Left kidney (tissue), 2 donors: ENCODE data around the gene PTPRCAP. TPM values are rescaled to one million over a fixed set of nuclear protein-coding genes. Genes with fewer than 3 reads are reported as not detected.

Experiments used
- DNase-seq: peaks from one replicate; pipeline ENCODE4 v3.0.0-alpha.2; 2013
- polyA plus RNA-seq: library from polyadenylated mRNA; unstranded; fragments of 120-200 nt; gene quantifications from one replicate; pipeline ENCODE4 v1.2.1, GENCODE V29; 2013; ENCODE audit not compliant: insufficient read length

PTPRCAP gene
- polyA plus RNA-seq, 1 donor: 2.6 TPM

GRCh38 chr11:67396587-67397389 lies 40.7 kb downstream of the PTPRCAP start:
- DNase-seq: no peak

DNA sequence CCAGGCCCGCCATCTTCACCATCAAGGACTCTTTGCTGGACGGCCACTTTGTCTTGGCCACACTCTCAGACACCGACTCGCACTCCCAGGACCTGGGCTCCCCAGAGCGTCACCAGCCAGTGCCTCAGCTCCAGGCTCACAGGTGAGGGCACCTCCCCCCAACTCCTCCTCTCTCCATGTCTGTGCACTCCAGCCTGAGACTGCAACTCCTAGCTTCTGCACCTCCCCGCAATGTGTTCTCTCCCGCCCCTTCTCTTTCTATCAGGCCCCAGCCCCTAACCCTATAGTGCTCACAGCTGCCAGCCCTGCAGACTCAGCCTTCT lies 41.3 kb downstream of the PTPRCAP start:
- no peak for DNase-seq

DNA sequence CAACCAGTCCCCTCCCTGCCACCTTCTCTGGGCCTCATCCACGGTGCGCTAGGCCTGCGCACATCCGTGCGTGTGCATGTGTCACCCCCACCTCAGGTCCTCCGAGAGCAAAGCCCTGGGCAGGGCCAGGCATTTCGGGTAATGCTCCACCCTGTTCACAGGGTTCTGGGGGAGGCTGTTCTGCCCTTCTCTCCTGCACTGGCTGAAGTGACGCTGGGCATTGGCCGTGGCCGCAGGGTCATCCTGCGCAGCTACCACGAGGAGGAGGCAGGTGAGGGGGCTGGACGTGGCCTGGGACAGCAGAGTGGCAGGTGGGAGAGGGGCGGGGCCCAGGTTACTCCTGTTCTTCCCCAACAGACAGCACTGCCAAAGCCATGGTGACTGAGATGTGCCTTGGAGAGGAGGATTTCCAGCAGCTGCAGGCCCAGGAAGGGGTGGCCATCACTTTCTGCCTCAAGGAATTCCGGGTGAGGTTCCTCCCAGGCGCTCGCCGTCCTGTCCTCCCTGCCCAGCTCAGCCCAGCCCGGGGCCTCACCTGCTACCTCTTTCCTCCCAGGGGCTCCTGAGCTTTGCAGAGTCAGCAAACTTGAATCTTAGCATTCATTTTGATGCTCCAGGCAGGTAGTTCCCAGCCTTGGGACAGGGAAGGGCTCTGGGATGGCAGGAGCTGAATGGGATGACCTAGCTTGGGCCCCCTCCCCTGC lies 41.8 kb downstream of the PTPRCAP start:
- DNase-seq: no peak

DNA sequence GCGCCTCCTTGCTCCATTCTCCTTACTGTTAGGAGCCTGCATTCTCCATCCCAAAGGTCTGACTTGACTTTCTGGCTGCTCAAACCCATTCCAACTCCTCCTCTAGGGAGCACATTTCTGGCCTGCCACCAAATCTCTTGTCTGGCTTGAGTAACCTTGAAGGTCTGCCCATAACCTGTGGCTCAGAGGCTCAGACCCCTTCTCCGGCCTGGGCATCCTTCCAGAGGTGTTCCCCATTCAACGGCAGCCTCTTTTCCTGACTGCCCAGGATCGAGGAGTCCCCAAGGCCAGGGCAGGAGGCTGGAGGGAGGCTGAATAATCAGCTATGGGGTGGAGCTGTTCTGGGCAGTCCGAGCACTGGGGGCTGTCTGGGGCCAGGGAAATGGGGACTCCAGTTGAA lies 43.5 kb downstream of the PTPRCAP start:
- no peak for DNase-seq

- DNase-seq: no peak
Observed at GRCh38 chr11:67393437-67393836, 44.0 kb downstream of the PTPRCAP start.

- no peak for DNase-seq
Observed at GRCh38 chr11:67392183-67392715, 45.2 kb downstream of the PTPRCAP start.

- DNase-seq: peak; percentile 93
Observed at GRCh38 chr11:67391304-67392182, 45.9 kb downstream of the PTPRCAP start, which contains the start of gene RAD9A. Gene RAD9A, plus strand, starts transcription at chr11:67391986. Its CDS starts 59 bp downstream, at chr11:67392045.

DNA sequence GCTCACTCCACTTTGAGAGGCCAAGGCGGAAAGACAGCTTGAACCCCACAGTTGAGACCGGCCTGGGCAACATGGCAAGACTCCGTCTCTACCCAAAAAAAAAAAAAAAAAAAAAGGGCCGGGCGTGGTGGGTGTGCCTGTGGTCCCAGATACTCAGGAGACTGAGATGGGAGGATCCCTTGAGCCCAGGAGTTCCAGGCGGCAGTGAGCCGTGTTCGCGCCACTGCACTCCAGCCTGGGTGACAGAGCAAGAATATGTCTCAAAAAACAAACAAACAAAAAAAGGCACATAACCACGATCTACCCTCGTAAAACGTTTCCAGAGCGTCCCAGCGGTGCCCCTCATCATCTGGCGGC lies 46.6 kb downstream of the PTPRCAP start:
- no peak for DNase-seq

- DNase-seq: peak; percentile 57
Observed at GRCh38 chr11:67389477-67389876, 48.0 kb downstream of the PTPRCAP start.

GRCh38 chr11:67387518-67387917 lies 50.0 kb downstream of the PTPRCAP start:
- DNase-seq: no peak

GRCh38 chr11:67387069-67387468 lies 50.4 kb downstream of the PTPRCAP start:
- no peak for DNase-seq

Other genes starting within 250 kb of the PTPRCAP start
- 52.4 TPM for gene GRK2, start 171.2 kb downstream of the PTPRCAP start, polyA plus RNA-seq
- gene ANKRD13D, start 148.4 kb downstream of the PTPRCAP start, polyA plus RNA-seq: 35.5 TPM
- 22.8 TPM for gene SSH3, start 134.2 kb downstream of the PTPRCAP start, polyA plus RNA-seq
- gene POLD4, start 84.1 kb downstream of the PTPRCAP start, polyA plus RNA-seq: 25.2 TPM
- gene CLCF1, start 64.1 kb downstream of the PTPRCAP start, polyA plus RNA-seq: 7.0 TPM
- 29.6 TPM for gene RAD9A, start 45.7 kb downstream of the PTPRCAP start, polyA plus RNA-seq
- gene PPP1CA, start 35.8 kb downstream of the PTPRCAP start, polyA plus RNA-seq: 154 TPM
- 8.2 TPM for gene TBC1D10C, start 33.6 kb downstream of the PTPRCAP start, polyA plus RNA-seq
- gene CARNS1, start 22.0 kb downstream of the PTPRCAP start, polyA plus RNA-seq: 4.4 TPM
- 40.4 TPM for gene RPS6KB2, start 9.2 kb downstream of the PTPRCAP start, polyA plus RNA-seq
- gene CORO1B, start 5.8 kb upstream of the PTPRCAP start, polyA plus RNA-seq: 55.3 TPM
- gene GPR152, start 15.0 kb upstream of the PTPRCAP start, polyA plus RNA-seq: not detected
- 1.0 TPM for gene CABP4, start 17.7 kb upstream of the PTPRCAP start, polyA plus RNA-seq
- gene TMEM134, start 31.6 kb upstream of the PTPRCAP start, polyA plus RNA-seq: 39.4 TPM
- 51.8 TPM for gene AIP, start 45.3 kb upstream of the PTPRCAP start, polyA plus RNA-seq
- gene PITPNM1, start 67.7 kb upstream of the PTPRCAP start, polyA plus RNA-seq: 28.6 TPM
- 32.8 TPM for gene CDK2AP2, start 70.5 kb upstream of the PTPRCAP start, polyA plus RNA-seq
- 0.35 TPM for gene CABP2, start 85.8 kb upstream of the PTPRCAP start, polyA plus RNA-seq
- gene GSTP1, start 146.1 kb upstream of the PTPRCAP start, polyA plus RNA-seq: 672 TPM
- gene NDUFV1, start 169.3 kb upstream of the PTPRCAP start, polyA plus RNA-seq: 209 TPM
- 3.8 TPM for gene NUDT8, start 192.3 kb upstream of the PTPRCAP start, polyA plus RNA-seq
- not detected for gene TBX10, start 202.1 kb upstream of the PTPRCAP start, polyA plus RNA-seq
- 22.2 TPM for gene ACY3, start 213.0 kb upstream of the PTPRCAP start, polyA plus RNA-seq
- gene ALDH3B2, start 236.9 kb upstream of the PTPRCAP start, polyA plus RNA-seq: 2.8 TPM